GM19455 (cell line): ENCODE data around the gene COL11A1.
"Not testable (repeated sequence)": the region's sequence is repeated elsewhere in the genome, so short reads cannot be mapped to it uniquely, and the experiment has no call there.

ENCODE experiments used
- ATAC-seq: cut with Tn5 transposase; IDR thresholded peaks from one replicate; pipeline ENCODE4 v1.9.1; 2021; ENCODE audit not compliant: unreplicated experiment

COL11A1 gene

DNA sequence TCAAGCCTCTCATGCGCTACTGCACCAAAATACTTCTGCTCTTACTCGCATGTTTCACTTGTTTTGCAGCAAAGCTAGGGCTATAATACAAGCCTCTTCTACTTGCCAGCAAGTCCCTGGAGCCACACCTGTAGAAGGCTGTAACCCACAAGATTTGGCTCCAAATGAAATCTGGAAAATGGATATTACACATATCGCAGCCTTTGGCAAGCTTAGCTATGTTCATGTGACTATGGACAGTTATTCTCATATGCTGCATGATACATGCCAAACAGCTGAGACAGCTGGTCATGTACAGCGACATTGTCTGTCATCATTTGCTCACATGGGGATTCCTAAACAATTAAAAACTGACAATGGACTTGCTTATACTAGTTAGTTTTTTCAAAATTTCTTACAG lies 270.3 kb downstream of the COL11A1 start:
- no peak for ATAC-seq

DNA sequence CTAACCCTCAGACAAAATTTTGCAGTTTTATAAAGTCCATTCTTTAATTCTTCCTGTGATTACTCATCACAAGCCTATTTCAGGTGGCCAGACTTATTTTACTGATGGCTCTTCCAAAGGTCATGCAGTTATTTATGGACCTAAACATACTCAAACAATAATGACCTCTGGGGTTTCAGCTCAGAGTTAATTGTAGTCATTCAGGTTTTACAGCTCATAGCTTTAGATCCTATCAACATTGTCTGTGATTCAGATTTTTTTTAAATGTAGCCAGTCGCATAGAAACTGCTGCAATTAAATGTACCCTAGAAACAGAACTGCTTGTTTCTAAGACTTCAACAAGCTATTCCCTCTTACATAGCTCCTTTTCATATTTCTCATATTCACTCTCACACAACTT lies 270.8 kb downstream of the COL11A1 start:
- no peak for ATAC-seq

DNA sequence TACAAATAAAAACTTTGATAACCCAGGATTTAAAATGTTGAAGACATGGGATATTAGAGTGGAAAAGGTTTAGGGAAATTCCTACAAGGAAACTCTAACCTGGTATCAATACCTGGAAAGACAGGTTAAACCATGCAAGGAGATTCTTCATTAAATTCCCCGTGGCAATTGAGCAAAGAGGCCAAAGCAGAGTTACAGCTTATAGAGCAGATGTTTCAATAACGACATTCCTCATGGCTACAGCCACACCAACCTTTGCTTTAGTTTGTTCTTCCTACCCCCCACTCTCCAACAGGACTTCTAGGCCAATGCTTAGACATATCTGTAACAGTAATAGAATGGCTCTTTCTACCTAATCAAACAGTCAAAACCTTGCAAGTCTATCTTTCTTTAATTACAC lies 271.3 kb downstream of the COL11A1 start:
- ATAC-seq, result no peak

DNA sequence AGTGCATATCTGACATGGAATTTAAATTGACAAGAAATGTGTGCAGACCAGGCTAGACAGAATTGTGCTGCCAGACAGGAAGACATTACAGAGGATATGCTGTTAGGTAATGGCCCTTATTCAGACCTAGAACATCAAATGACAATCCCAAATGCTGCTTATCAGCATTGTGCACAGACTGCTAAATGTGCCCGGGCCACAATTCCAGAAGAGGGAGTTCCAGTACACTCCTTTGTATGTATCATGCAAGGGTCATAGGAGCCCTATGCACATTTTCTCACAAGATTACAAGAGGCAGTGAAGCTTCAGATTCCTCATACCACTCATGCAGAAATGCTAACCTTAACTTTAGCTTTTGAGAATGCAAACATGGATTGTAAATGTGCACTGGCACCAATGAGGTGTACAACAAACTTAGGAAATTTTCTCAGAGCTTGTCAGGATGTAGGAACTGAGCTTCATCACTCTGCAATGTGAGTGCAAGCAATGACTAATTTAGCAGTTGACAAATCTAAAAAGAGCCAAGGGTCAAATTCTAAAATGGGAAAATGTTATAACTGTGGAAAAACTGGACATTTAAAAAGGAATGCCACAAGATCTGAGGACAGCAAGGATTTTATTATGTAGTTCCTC lies 273.5 kb downstream of the COL11A1 start:
- ATAC-seq, result no peak

DNA sequence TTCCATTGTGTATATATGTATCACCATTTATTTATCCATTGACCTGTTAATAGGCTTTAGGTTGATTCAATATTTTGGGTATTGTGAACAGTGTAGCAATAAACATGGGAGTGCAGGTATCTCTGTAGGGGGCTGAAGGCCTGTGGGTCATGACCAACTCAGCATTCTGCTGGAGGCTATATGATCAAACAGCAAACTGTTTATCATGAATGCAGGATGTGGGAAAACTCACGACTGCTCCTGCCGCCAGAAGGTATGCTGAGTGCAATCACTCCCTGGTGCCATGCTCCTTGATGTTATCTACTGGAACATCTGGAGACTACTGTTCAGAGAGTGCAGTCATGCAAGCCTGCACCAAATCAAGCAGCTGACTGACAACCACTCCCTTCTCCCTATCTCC lies 275.2 kb downstream of the COL11A1 start:
- ATAC-seq, result no peak

DNA sequence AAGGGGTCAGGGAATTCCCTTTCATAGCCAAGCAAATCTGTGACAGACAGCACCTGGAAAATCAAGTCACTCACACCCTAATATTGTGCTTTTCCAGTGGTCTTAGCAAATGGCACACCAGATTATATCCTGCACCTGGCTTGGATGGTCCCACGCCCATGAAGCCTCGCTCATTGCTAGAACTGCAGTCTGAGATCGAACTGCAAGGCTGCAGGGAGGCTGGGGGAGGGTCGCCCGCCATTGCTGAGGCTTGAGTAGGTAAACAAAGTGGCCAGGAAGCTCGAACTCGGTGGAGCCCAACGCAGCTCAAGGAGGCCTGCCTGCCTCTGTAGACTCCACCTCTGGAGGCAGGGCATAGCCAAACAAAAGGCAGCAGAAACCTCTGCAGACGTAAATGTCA lies 281.6 kb downstream of the COL11A1 start:
- ATAC-seq, result not testable (repeated sequence)
